Inflammatory macrophage (primary cell): ENCODE data around the gene FAM43A.

Source experiments
- DNase-seq, 2 donors: peaks; one replicate each; pipeline ENCODE4 v3.0.0-alpha.2; 2020 to 2022
- total RNA-seq, 18 experiments: gene quantifications; one replicate each; lab custom pipeline; 2026; ENCODE audit warnings: mixed read lengths in 6 of 18, inconsistent platforms in 2 of 18; lab: John Stamatoyannopoulos, UW

FAM43A gene, protein sequence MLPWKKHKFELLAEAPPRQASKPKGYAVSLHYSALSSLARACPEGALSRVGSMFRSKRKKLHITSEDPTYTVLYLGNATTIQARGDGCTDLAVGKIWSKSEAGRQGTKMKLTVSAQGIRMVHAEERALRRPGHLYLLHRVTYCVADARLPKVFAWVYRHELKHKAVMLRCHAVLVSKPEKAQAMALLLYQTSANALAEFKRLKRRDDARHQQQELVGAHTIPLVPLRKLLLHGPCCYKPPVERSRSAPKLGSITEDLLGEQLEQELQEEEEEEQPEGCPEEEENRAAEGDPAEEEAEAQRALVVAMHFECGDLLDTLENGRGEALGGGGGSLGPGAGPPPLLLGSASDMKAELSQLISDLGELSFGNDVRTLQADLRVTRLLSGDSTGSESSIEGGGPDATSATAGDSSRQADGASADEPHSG
- total RNA-seq: 0.19 to 6.8 (median 3.1) reads per million in 18 experiments

DNA sequence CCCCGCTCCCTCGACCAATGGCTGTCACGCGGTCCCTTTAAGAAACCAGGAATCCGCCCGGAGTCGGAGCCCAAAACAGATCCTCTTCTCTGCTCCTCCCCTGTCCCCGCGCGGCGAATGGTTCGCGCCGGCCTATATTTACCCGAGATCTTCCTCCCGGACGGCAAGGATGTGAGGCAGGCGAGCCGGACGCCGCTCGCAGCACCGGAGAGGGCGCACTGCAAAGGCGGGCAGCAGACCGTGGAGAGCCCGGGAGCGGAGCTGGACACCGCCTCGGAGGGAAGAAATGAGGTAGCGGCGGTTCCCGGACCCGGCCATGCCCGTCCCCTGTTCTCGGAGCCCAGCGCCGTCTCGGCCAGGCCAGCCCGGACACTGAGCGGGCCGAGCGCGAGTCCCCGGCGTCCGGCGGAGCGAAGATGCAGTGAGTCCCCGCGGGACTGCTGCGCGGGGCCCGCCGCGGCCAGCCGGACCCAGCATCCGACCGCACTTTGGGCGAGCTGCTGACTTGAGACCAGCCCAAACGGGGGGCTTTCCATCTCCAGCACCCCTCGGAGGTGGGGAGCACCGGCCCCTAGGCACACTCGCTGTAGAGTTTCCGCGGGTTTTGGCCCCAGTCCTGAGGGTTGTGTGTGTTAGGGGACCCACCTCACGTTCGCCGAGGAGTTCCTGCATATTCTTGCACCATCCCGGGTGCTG, at the start of gene FAM43A:
Gene FAM43A, plus strand, starts transcription at position 166 of the 696 bp plus-strand sequence. CDS start 944 bp downstream, outside the sequence.
- peak; percentile 94 to 95 for DNase-seq

DNA sequence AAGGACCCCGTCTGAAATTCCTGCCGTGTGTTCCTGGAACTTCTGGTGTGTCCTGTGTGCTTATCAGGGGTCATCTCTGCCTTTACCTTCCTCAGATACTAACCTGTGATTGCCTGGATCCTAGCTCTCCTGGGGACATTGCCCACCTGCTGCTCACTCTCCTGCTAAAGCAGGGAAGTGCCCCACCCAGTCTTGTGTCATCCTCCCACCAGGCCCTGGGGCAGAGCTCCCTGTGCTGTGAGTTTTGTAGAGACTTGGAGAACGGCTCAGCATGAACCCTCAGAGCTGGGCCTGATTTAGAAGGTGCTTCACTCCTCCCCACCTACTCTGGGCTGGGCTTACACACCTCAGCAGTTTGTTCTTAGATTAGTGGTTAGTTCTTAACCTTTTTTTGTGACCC, 48.6 kb upstream of the FAM43A start:
- DNase-seq: peak in 1 of 2 donors; percentile 13

DNA sequence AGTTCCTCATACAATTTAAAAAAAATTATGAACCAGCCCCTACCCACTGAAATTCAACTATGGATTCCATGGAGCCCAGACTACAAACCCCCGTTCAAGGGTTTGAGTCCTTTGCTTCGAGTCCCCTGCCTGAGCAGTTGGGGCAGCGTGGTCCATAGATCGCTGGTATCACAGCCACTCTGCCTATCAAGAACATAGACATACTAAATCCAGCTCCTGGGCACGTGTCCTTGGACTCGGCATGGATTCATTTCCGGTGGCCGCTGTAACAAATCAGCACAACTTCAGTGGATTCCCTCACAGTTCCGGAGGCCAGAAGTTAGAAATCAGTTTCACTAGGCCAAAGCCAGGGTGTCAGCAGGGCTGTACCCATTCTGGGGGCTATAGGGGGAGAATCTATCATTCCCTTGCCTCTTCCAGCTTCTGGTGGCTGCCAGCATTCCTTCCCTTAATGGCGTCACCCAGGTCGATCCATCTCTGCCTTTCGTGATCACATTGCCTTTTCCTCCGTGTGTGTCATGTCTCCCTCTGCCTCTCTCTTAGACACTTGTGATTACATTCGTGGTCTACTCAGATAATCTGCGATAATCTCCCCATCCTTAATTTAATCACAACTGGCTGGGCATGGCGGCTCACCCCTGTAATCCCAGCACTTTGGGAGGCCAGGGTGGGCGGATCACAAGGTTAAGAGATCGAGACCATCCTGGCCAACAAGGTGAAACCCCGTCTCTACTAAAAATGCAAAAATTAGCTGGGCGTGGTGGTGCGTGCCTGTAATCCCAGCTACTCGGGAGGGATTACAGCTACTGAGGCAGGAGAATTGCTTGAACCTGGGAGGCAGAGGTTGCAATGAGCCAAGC, 47.9 kb upstream of the FAM43A start:
- DNase-seq: no peak

DNA sequence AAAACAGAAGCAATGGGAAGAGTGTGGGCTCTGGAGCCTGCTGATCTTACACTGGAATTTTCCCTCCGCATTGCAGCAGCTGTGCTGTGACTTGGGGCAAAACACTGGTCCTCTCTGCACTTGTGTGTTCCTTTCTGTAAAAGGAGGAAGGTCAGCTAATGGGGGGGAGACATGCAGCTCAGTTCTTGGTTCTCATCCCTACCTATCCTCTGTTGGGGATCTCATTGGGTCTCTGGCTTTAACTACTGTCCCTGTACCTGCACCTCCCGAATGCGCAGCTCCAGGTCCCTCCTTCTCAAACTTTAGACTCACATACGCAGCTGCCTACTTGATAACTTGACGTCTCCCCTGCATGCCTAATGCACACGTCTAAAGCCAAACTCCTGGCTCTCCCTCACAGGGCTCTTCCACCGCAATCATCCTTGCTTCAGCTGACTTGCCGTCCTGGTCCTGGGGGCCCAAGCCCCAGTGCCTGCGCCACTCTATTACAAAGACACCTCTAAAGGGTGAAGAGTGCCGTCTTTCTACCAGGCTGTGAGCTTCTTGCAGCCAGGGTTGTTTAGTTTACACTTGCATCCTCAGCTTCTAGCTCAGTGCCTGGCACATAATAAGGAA, 46.6 kb upstream of the FAM43A start:
- no peak for DNase-seq

DNA sequence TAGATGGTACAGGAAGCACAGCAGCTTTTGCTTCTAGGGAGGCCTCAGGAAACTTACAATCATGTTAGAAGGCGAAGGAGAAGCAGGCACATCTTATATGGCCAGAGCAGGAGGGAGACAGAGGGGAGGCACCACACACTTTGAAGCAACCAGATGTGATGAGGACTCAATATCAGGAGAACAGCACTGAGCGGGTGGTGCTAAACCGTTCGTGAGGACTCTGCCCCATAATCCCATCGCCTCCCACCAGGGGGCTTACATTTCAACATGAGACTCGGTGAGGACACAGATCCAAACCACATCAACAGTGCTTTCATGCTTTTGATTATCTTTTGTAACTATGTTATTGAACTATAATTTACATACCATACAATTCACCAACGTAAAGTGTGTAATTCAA, 44.9 kb upstream of the FAM43A start:
- no peak for DNase-seq

DNA sequence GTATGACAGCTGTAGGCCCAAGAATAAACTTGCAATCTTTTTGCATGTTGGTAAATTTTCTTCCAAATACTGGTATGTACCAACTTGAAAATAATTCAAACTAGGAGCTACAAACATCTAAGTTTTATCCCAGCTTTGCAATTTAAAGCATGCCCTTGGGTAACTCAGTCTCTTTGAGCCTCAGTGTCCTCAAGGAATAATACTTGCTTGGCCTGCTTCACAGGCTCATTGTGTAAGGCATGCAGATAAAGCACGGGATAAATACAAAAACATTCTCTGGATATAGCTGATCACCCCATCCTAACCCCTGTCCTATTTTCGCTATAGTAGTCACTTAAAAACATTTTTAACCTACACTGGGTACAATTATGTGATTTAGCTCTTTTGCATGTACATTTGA, 42.9 kb upstream of the FAM43A start:
- DNase-seq: no peak

DNA sequence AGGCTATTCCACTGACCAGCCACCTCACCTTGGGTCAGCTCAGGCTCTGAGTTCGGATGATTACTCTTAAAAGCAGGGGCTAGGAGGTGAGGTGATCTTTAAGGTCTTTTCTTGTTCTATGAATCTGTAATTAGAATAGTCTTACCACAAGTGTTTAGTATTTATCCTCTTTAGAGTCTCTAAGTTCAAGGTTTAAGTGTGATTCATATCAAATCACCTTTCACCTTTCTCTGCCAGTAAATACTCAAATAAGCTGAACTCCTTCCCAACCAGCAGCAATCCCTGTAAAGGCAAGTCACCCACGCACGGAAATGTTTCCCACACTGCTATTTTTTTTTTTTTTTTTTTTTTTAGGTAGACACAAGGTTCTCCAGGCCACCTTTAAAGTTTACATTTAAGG, 37.9 kb upstream of the FAM43A start:
- DNase-seq: no peak

DNA sequence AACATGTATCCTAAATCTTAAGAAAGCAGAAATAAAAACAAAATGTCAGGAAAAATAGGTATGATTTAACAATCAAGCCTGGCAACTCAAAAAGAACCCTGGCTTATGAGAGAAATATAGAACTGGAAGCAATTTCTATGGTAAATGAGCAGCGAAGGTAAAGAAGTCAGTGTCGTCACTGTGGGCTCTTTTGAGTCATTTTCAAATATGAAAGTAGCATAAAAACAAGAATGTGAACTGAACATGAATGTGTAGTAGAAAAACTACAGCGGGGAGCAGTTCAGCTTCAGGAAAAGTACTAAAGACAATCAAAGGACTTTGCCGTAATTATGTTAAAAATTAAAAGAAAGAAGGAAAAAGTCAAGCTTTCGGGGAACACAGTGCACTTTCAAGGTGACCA, 31.2 kb upstream of the FAM43A start:
- no peak for DNase-seq

DNA sequence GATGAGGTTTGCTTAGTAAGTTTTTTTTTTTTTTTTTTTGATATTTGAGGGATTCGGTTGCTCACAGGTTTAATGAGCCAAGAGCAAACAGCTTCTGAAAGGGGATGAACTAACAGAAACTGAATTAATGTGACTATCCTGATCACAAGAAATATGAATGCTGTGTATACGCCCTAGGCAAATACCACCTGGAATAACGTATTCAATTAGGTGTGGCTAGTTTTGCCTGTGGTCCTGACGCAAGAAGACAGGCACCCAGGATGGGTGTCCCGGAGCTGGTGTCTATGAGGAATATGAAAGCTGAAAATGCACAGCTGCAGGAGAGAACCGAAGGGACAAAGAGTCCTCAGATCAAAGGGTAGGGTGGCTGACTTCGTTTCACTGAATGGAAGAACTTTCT, 28.2 kb upstream of the FAM43A start:
- no peak for DNase-seq

DNA sequence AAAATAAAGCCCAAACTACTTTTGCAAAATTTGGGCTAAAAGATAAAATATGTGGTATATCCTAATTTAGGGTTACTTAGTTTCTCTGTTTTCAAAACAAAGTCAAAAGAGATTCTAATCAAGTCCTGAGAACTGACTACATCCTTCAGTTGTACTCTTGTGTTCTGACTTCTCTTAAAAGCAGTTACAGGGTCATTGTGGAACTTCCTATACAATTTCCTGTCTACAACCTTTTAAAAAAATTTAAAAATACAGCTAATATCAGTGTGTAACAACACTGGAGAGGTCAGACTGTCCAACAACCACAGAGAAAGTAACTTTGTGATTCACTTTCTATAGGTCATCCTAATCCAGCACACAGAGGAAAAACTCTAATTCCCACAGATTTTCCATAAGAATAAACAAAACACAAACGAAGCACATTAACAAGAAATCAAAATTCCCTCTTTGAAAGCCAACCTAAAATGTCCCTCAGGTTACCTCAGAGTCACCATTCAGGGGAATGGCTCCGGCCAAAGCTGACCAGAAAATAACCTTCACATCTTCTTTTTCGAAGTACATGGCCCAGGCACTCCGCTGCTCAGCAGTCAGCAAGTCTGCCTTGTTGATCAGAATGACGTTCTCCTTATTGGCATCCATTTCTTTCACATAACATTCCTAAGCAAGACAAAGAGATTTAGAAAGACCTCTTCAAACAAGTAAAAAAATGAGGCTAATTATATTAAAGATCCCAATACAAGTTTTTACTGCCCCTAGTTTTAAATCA, 27.0 kb upstream of the FAM43A start:
- no peak for DNase-seq

DNA sequence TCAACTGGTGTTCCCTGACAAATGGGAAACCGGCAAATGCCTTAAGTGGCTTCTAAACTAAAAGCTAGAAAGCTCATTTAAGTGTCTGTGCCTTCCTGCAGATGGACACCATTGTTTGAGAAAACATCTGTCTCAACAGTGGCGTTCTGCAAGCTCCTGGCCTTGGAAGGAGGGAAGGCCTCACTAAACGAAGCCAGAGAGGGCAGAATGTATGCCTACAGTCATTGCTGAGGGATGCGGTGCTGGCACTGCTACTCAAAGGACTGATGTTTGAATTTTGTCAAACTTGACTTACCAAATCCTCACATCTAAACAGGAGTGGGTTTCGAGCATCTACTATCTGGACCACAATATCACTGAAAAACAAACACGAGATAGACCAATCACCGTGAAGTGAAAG, 25.9 kb upstream of the FAM43A start:
- DNase-seq: no peak

DNA sequence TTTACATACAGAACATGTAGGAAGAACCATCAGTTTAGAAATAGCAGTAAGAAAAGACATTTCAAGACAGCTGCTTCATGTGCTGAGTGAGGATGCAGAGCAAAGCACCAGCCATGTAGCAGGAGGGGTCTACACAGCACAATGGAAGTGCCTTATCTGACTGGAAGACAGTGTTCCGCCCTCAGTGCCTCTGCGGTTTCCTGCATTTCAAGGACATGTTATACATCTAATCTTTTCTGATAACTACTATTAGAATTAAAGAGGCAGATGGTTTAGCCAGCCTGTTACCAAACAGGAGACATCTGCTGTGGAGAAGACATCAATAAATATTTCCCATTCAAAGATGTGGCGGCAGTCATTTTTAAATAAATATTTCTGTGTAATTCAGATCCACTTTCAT, 24.3 kb upstream of the FAM43A start:
- DNase-seq: no peak

DNA sequence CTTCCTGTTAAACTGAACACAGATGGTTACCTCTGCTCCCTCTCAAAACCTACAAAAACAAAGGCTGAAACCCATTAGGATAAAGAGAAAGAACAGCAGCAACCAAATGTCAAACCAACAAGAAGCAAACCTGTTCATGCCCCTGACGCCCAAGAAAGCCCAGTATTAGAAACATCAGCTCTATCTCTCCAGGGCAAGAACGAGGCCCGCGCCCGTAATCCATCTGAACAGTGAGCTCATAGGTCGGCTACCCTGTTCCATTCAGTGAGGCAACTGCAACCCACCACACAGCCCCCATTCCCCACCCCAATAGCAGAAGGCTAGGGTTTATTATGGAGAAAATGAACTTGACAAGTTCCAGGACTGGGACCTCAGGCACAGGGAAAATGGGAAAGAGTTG, 23.7 kb upstream of the FAM43A start:
- no peak for DNase-seq

DNA sequence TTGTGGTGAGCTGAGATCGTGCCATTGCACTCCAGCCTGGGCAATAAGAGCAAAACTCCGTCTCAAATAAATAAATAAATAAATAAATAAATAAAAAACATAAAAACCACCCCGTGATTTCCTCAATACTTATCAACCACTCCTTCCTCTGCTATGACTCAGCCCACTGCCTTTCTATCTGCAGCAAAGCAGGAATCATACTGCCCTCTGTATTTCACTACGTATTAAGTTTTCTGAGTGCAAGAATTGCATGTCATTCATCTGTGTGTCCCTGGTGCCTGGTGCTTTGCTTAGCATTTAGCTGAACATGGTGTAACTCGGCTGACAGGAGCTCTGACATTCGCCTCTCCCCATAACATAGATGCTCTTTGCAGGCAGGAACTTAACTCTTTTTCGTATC, 20.8 kb upstream of the FAM43A start:
- DNase-seq: no peak

DNA sequence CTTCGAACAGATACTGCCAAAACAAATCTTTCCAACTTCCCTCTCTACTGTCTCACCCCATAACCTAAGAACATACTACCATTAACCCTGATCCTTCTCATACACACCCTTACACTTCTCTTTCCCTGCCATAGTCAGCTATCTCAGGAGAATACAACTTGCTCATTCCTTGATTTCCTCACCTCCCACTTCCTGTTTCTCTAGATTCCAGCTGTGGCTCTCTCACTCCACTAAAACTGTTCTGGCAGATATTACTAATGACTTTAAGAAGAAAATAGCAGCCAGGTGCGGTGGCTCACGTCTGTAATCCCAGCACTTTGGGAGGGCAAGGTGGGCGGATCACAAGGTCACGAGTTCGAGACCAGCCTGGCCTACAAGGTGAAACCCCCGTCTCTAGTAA, 18.3 kb upstream of the FAM43A start:
- no peak for DNase-seq

DNA sequence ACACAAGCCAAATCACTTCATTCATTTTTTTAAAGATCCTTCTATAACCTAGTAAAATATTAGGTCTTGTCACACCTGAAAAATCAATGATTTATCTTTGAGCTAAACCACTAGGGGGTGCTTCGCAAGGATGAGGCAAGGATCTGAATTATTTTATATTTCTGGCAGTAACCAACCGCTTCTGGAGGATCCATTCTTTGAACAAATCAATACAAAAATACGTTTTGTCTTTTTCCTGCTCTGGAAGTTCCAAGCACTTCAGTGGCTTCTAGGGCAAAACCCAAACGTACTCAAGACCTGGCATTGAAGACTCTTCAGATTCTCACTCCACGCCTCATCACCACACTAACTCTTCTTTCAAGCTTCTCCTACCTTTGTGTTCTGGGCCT, 14.2 kb upstream of the FAM43A start:
- DNase-seq: peak; percentile 21 to 32

DNA sequence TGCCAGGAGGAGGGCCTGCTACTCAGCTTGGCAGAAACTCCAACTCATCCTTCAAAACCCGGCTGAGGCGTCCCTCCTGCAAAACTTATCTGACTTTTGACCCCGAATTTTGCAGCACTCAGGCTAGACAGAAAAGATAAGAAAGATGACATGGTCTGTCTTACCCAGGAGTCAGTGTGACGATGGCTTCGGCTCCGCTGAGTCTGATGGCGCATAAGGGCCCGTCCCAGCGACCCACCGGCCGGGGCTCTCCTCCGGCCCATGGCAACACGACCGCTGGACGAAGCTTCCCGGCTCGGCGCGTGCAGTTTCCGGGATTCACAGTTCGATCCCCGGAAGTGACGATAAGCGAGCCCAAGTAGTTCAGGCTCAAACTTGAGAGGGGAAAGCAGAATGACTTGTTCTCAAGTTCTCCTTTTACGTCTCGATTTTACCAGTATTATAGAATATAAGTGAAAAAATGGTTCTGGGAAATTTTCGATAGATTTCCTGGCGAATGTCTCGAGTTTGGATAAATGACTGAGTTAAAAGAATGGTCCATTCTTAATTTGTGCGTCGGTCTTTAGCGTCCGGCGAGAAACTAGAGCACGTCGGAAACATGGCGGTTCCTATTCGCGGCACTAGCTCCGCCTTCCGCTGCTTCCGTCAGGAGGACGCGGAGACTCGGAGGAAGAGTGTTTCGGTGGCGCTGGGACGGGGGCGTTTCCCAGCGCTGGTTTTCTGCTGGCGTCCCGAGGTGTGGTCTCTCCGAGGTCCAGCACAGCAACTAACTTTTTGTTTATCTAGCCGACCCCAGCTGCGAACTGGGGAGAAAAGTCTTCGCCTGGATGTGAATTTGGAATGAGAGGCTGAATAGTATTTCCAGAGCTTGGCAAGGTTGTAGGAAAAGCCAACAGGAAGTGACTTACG, 13.5 kb upstream of the FAM43A start, which contains the start of gene LSG1:
Gene LSG1, minus strand, starts transcription at position 292 of the 909 bp plus-strand sequence. Its CDS starts 29 bp downstream, at position 263.
- peak; percentile 97 to 98 for DNase-seq

DNA sequence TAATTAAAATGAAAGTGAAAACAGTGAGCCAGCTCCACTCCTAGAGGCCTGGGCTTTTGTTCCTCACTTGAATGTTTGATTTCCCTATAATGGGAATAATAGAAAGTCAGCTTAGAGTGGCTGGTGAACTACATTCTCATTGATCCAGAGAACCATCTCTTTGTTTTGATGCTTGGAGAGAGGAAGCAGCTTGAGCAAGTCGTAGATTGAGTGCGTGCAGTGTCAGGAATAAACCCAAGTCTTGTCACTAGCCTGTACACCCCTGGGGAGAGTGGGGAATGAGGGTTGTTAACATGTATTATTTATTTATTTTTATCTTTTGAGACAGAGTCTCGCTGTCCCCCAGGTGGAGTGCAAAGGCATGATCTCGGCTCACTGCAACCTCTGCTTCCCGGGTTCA, 12.8 kb upstream of the FAM43A start:
- peak in 1 of 2 donors; percentile 6 for DNase-seq

DNA sequence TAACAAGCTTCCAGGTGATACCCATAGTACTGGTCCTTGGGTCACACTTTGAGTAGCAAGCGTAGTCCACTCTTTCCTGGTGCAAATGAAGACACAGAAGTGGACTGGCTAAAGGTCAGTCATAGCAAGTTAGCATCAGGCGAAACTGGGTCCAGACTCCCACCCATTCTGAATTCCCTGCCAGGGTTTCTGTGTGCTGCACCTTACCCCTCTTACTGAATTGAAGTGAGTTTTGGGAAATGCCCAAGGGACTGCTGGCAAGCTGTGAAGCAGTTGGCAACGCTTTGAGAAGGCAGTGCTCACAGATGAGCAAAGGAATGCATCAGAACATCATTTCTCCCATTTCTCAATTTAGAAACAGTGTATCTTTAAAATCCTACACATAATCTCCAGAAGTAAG, 11.9 kb upstream of the FAM43A start:
- DNase-seq: no peak

DNA sequence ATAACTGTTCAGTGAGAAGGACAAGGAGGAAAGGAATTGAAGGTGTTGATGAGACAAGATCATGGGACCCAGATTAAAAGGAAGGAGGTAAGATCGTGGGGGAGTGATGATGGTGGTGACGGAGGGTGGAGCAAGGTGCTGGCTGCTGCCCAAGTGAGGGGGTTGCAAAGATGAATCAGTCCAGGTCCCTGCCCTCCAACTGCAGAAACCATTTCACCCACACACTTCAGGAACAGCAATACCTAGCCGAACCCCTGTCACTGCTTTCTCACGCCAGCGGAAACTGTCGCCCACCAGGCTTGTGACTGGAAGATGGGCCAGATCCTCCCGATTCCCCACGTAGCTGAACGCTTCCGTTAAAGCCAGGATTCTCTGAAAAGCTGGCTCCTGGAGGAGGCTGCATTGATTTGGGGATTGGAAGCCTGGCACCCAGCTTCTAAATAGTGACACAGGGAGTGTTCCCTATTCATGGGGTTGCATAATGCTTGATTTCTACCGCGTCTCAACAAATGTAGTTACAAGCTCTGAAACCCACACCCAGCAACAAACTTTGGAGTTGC, 10.5 kb upstream of the FAM43A start:
- DNase-seq: peak in 1 of 2 donors; percentile 37
